ENCODE data around the gene ZMYM2.

DNA sequence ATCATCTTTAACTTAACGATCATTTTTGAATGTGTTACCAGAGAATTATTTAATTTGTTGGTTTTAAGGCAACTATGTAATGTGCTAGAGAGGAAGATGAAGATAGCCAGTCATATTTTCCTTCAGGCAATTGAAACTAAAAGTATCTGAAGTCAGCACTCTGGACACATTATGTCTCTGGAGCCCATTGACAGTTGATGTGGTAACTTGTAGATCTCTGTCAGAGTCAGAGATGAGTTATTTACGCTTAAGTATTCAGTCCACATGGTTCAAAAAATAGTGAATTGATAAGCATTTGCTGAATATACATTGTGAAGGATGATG lies 2.1 kb downstream of the ZMYM2 start:
- TF ChIP-seq, protein P1, sequence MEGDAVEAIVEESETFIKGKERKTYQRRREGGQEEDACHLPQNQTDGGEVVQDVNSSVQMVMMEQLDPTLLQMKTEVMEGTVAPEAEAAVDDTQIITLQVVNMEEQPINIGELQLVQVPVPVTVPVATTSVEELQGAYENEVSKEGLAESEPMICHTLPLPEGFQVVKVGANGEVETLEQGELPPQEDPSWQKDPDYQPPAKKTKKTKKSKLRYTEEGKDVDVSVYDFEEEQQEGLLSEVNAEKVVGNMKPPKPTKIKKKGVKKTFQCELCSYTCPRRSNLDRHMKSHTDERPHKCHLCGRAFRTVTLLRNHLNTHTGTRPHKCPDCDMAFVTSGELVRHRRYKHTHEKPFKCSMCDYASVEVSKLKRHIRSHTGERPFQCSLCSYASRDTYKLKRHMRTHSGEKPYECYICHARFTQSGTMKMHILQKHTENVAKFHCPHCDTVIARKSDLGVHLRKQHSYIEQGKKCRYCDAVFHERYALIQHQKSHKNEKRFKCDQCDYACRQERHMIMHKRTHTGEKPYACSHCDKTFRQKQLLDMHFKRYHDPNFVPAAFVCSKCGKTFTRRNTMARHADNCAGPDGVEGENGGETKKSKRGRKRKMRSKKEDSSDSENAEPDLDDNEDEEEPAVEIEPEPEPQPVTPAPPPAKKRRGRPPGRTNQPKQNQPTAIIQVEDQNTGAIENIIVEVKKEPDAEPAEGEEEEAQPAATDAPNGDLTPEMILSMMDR (IDR thresholded peaks at IDR 0.05): no peak
- TF ChIP-seq POLR2A (IDR thresholded peaks at IDR 0.05): no peak
